HG03196 (cell line): ENCODE measurements around the gene ERG.

ENCODE experiments used
- ATAC-seq: cut with Tn5 transposase; IDR thresholded peaks from one replicate; pipeline ENCODE4 v1.9.1; 2021; ENCODE audit not compliant: unreplicated experiment

Gene ERG

DNA sequence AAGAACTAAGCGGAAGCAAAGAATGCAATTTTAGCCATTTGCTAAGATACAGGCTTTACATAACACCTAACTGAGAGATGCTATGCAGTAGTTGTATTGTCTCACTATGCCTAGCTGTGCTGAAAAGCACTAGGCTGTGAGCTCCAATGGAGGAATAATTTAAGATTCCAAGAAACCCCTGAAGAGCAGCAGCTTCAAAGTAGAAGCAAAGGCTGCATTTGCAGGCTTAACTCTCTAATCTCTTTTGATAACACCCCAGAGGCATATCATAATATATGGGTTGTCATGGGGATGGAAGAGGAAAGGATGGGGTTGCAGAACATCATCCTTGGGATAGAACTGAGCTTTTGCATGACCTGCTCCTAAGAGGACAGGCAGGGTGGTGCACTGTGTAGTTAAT is 102.0 kb downstream of the ERG start:
- no peak for ATAC-seq

- no peak for ATAC-seq
Observed at GRCh38 chr21:38395581-38395980, 102.7 kb downstream of the ERG start.

- no peak for ATAC-seq
Observed at GRCh38 chr21:38392661-38393060, 105.6 kb downstream of the ERG start.

DNA sequence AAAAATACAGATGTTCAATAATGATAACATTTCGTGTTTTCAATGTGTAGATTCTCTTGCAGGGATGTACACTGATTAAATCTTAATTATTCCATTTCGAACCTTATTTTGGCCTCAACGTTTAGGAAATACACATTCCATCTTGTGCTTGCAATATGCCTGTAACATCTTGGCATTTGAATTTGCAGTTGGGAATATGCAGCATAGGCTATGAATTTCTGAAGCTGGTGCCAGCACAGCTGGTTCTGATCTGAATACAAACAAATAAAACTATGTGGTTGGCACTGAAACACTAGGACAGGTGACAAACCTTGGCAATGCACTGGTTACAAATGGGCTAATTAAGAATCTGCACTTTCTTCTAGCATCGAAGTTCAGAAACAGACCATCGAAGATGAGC is 108.4 kb downstream of the ERG start:
- no peak for ATAC-seq

DNA sequence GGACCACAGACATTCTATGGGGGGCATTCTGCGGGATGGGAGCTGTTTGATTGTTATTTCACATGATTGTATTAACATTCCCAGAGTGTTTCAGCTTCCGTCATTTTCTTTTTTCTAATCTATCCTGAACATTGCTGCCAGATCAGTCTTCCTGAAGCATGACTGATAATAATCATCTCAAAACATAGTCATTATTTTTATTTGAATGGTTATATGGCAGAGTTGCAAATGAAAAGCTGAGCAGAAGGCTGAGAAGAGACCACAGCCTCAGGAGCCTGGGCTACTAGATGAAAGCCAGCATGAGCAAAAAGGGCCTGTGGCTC is 109.0 kb downstream of the ERG start:
- ATAC-seq, result no peak

DNA sequence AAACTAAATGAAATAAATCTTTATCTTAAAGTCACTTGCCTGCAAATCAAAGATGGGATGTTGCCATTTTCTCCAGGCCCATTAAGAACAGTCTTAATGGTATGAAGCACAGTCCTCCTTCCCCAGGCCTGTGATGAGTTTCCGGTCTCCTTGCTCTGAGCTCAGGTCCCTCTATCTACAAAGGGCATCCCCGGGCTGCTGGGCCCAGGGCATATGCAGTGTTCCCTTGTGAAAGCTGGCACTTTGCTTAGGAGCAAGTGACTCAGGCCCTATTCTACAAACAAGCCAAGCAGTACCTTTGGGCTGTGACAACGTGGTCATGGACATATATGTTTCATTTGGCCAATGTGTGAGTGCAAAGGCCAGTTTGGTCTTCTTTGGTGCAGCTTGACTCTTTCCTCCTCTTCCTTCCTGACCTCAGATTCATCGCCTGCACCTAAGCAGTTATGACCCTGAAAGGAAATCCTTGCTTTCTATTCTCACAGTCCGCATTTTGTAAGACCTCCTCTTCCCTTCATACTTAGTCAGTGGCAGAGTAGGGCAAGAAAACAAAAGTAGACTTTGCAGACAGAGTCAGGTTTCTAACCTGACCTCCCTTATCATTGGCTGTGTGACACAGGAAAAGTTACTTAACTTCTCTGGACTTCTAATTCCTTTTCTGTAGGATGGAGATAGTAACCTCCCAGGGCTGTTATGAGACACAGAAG is 109.5 kb downstream of the ERG start:
- no peak for ATAC-seq

- no peak for ATAC-seq
Observed at GRCh38 chr21:38388203-38388602, 110.1 kb downstream of the ERG start.

GRCh38 chr21:38386967-38387366 is 111.3 kb downstream of the ERG start:
- ATAC-seq, result no peak

DNA sequence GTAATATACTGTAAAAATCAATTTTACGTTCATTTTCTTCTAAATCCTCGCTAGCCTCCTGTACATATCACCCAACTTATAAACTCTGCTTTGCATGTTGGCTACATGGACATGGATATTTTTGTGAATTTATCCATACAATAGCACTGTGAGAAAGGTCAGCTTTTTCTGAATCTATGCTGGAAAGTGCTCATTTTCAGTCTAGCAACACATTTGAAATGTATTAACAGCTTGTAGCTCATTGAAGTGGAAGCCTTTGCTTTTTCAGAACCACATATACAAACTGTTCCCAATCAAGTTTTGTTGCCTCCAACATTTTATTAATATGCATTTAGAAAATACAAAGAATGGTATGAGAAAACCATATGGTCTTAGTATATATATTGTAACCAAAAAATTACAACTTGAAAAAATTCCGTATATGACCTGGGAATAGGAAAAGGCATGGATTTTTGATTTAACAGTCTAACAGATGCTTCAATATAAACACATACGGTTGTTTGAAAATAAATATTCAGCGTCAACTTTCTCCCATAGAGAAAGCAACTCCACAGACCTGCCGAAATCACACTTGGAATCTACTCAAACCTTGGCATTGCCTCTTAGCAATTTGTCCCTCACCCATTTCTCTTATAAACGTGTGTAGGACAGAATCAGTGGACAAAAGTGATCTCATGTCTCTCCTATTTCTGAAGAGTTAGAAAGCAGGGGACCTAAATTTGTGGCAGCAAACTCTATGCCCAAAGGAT is 112.7 kb downstream of the ERG start:
- ATAC-seq, result no peak

DNA sequence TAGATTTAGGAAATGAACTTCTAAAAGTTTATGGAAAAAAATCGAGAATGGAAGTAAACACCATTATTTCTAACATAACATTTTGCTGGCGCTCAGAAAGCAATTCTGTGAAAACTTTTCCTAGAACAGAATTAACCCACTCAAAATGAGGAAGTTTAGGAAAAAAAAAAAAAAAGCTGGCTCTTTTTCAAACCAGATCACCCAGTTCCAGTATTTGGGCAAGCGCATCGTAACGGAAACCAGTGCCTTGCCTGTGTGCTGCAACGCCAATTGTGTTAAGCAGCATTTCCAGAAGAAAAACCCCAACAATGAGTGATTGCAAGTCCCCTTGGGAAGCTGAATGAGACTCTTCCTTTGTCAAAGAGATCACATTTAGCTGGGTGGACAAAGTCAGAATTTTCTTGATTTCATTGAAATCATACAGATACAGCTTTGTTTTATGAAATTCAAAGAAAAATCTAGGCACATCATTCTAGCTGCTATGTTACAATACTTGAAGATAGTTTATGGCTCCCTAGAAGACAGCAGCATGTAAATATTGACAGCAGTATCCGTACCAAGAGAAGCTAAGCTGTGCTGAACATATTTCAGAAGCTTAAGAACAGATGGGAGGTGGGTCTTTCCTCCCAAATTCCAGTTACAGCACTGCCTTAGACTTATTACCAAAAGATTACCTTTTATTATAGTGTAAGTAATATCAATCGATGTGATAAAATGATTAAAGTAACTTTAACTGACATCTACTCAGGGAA is 113.4 kb downstream of the ERG start:
- no peak for ATAC-seq

DNA sequence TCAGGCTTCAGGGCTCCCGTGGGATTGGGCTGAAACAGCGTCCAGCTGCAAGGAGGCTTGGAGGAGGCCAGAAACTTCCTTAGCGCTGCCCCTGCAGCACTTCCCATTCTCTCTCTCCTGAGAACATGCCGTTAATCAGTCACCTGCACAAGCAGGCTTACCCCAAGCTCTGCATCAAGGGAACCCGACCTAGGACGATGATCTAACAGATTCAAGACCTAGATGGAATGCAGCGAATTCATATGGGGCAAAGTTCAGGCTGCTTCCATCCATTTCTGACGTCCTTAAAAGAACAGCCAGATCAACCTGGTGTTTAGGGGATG is 114.1 kb downstream of the ERG start:
- no peak for ATAC-seq

DNA sequence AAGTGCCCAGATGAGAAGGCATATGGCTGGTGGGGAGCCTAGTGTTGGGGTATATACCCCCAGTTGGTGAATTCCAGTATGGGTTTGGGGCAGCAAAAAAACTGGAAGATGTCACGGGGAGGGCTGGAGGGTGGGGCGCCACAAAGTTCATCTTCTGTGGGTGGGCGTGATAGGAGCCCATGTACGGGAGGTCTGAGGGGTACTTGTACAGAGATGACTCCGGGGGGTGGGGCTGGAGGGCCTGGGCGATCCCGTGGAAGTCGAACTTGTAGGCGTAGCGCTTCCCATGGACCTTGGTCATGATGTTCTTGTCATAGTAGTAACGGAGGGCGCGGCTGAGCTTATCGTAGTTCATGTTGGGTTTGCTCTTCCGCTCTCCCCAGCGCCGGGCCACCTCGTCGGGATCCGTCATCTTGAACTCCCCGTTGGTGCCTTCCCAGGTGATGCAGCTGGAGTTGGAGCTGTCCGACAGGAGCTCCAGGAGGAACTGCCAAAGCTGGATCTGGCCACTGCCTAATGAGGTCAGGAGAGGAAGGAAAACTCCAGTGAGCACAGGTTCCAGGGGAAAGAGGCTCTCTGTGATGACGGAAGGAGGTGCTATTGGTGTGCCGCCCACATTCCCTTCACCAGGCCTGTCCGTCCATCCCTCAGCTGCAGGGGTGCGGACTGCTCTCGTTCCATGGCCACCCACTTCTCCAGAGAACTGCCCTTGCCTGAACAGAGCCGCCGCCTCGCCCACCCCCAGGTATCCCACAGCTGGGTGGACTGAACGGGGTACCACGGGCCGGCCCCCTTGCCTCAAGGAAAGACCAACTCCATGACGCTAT is 114.7 kb downstream of the ERG start:
- no peak for ATAC-seq

- no peak for ATAC-seq
Observed at GRCh38 chr21:38380481-38381137, 117.7 kb downstream of the ERG start.

DNA sequence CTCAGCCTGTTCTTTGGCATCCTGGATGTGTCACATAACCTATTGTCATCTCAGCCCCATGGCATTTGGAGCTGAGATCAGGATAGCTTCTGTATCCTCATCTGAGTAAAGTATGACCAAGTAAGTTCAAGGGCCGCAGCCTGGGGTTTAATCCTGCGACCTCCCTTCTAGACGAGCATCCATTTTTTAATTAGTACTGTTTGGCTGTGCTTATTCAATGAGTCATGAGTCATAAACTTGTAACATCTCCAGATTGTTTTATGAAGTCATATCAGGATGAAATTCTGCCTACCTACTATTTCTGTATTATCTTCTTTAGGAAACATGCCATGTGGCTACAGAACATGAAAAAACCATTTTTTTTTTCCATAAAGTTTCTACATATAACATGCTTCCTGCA is 119.1 kb downstream of the ERG start:
- ATAC-seq, result no peak

GRCh38 chr21:38377165-38378088 is 120.8 kb downstream of the ERG start:
- ATAC-seq, result no peak

GRCh38 chr21:38376693-38377092 is 121.6 kb downstream of the ERG start:
- no peak for ATAC-seq

- ATAC-seq, result no peak
Observed at GRCh38 chr21:38376235-38376634, 122.0 kb downstream of the ERG start.

GRCh38 chr21:38367646-38368045 is 130.6 kb downstream of the ERG start:
- ATAC-seq, result no peak

DNA sequence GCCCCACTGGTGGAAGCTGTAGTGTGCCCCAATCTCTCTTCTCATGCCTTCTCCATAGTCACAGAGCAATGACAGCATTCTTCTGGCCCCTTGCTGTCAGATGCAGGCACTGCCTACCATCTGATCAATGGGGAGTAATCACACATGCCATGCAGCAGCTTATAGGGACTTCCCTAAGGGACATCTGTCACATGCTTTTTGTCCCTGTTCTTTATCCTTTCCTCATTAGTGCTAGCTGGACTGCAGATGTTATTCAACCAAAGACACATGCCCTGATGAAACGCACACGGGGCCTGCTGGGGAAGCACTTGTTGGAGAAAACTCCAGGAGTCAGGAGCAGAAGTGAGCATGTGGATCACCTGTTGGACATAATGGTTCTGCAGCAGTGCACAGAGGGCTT is 132.8 kb downstream of the ERG start:
- ATAC-seq, result no peak

DNA sequence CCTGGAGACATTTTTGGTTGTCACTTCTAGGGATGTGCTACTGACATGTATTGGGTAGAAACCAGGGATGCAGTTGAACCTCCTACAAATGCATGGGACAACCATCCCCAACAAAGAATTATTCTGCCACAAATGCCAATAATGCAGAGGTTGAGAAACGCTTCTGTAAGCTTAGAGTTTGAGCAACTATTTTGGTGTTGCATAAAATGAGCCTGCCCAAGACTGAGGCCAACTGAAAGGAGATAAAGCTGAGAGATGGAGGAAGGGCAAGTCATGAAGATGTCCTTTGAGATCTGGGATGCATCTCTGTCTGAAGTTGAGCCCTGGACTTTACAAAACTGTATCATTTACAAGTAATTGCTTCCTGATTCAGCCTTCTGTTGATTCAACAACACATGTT is 134.6 kb downstream of the ERG start:
- no peak for ATAC-seq
